HepG2 (cell line): ENCODE measurements around the gene DUS1L. TPM values are rescaled to one million over a fixed set of nuclear protein-coding genes. Genes with fewer than 3 reads are reported as not detected.
A peak's percentile ranks its signal among the peaks of the same experiment; 100 is the strongest.

ENCODE experiments used
- GATAD2A ChIP-seq: IDR thresholded peaks from 2 replicates; pipeline ENCODE4 v1.6.1; 2016
- JDP2 ChIP-seq: sonication (generic); formaldehyde crosslinking; IDR thresholded peaks from 2 replicates; pipeline ENCODE4 v1.8.1; 2022; ENCODE audit warnings: missing genetic modification reagents, borderline replicate concordance
- KLF16 ChIP-seq, 2 experiments: sonication (generic) in 1 of 2; formaldehyde crosslinking in 1 of 2; IDR thresholded peaks; 2 replicates each; pipeline versions ENCODE4 v1.6.1 to v1.8.0; 2016 to 2023; ENCODE audit warnings: missing genetic modification reagents in 2 of 2, missing compliant biosample characterization in 1 of 2
- PAF1 ChIP-seq: IDR thresholded peaks from 2 replicates; pipeline ENCODE4 v1.6.1; 2016; ENCODE audit warnings: missing genetic modification reagents, missing compliant biosample characterization
- PTBP1 ChIP-seq: fragments of 200-400 bp; formaldehyde crosslinking; IDR thresholded peaks from 2 replicates; pipeline ENCODE4 v1.6.1; 2018; ENCODE audit warnings: low read length, low read depth; ENCODE audit not compliant: poor library complexity, severe bottlenecking
- SETDB1 ChIP-seq: sonication (generic); formaldehyde crosslinking; IDR thresholded peaks from 2 replicates; pipeline ENCODE4 v1.5.1; 2020; ENCODE audit warnings: missing genetic modification reagents, mild to moderate bottlenecking, borderline replicate concordance
- SIN3B ChIP-seq: fragments of 150-350 bp; IDR thresholded peaks from 2 replicates; pipeline ENCODE4 v1.6.1; 2014; ENCODE audit warnings: low read length
- SKIL ChIP-seq: sonication (generic); formaldehyde crosslinking; IDR thresholded peaks from 2 replicates; pipeline ENCODE4 v1.8.0; 2022; ENCODE audit warnings: missing genetic modification reagents, mild to moderate bottlenecking, moderate library complexity, borderline replicate concordance
- SOX5 ChIP-seq: IDR thresholded peaks from 2 replicates; pipeline ENCODE4 v1.6.1; 2016; ENCODE audit warnings: borderline replicate concordance
- SRF ChIP-seq: IDR thresholded peaks from 2 replicates; pipeline ENCODE4 v1.6.1; 2011; ENCODE audit warnings: mild to moderate bottlenecking, low read depth, low read length, moderate library complexity
- SUZ12 ChIP-seq: fragments of 150-350 bp; IDR thresholded peaks from 2 replicates; pipeline ENCODE4 v1.6.1; 2014; ENCODE audit warnings: low read depth, low read length
- TCF7 ChIP-seq: sonication (generic); IDR thresholded peaks from 2 replicates; pipeline ENCODE4 v1.6.1; 2016; ENCODE audit warnings: antibody characterized with exemption, low read depth
- XBP1 ChIP-seq: sonication (generic); formaldehyde crosslinking; IDR thresholded peaks from 2 replicates; pipeline ENCODE4 v1.5.0; 2020; ENCODE audit warnings: missing genetic modification reagents
- ZBTB7A ChIP-seq: sonication (generic); formaldehyde crosslinking; IDR thresholded peaks from 2 replicates; pipeline ENCODE4 v1.8.0; 2022; ENCODE audit warnings: mild to moderate bottlenecking, missing genetic modification reagents
- ZFP41 ChIP-seq: sonication (generic); formaldehyde crosslinking; IDR thresholded peaks from 2 replicates; pipeline ENCODE4 v1.4.0; 2020; ENCODE audit warnings: mild to moderate bottlenecking, missing genetic modification reagents, borderline replicate concordance
- ZNF292 ChIP-seq: sonication (generic); formaldehyde crosslinking; IDR thresholded peaks from 2 replicates; pipeline ENCODE4 v1.8.1; 2022; ENCODE audit warnings: mild to moderate bottlenecking, low read depth, missing genetic modification reagents, borderline replicate concordance
- ZNF362 ChIP-seq: sonication (generic); formaldehyde crosslinking; IDR thresholded peaks from 2 replicates; pipeline ENCODE4 v1.4.0; 2020; ENCODE audit warnings: missing genetic modification reagents, mild to moderate bottlenecking, borderline replicate concordance
- ZNF510 ChIP-seq: sonication (generic); formaldehyde crosslinking; IDR thresholded peaks from 2 replicates; pipeline ENCODE4 v1.4.0; 2020; ENCODE audit warnings: low read depth, mild to moderate bottlenecking, missing genetic modification reagents
- polyA plus RNA-seq, 8 experiments: library from polyadenylated mRNA; depleted of rRNA in 3 of 8; stranded (reverse) in 7 of 8; unstranded in 1 of 8; fragments of >200 nt; fragmentation: Illumina TruSeq in 4 of 8; extraction: Trizol in 4 of 8; gene quantifications; 2 replicates each; pipeline versions ENCODE4 v1.2.1 to v1.2.3, GENCODE V29; 2011 to 2016; ENCODE audit warnings: low read depth in 4 of 8, missing spikeins in 1 of 8, mixed read lengths in 1 of 8; ENCODE audit not compliant: insufficient read depth in 1 of 8
- total RNA-seq, 5 experiments: library from RNA; depleted of rRNA; stranded (reverse); fragments of >200 nt; fragmentation: Illumina TruSeq; extraction: Trizol; gene quantifications; 2 replicates each; pipeline ENCODE4 v1.2.3, GENCODE V29; 2016; ENCODE audit warnings: low read depth in 1 of 5
- TF ChIP-seq, protein P1 (sequence below): sonication (generic); formaldehyde crosslinking; conservative IDR thresholded peaks from 2 replicates; pipeline ENCODE4 v1.8.1; 2023; ENCODE audit warnings: missing genetic modification reagents
- TF ChIP-seq, protein P2 (sequence below): sonication (generic); formaldehyde crosslinking; IDR thresholded peaks from 2 replicates; pipeline ENCODE4 v1.4.0; 2020; ENCODE audit warnings: mild to moderate bottlenecking, missing genetic modification reagents
- TF ChIP-seq, protein P3 (sequence below): sonication (generic); formaldehyde crosslinking; IDR thresholded peaks from 2 replicates; pipeline ENCODE4 v1.4.0; 2020; ENCODE audit warnings: missing genetic modification reagents

DUS1L gene
- total and polyA plus RNA-seq, 2 of the 13 experiments (the other 11 are each of a cell fraction or from before 2014, with no cell fraction given) = 81.0 to 109 TPM

DNA sequence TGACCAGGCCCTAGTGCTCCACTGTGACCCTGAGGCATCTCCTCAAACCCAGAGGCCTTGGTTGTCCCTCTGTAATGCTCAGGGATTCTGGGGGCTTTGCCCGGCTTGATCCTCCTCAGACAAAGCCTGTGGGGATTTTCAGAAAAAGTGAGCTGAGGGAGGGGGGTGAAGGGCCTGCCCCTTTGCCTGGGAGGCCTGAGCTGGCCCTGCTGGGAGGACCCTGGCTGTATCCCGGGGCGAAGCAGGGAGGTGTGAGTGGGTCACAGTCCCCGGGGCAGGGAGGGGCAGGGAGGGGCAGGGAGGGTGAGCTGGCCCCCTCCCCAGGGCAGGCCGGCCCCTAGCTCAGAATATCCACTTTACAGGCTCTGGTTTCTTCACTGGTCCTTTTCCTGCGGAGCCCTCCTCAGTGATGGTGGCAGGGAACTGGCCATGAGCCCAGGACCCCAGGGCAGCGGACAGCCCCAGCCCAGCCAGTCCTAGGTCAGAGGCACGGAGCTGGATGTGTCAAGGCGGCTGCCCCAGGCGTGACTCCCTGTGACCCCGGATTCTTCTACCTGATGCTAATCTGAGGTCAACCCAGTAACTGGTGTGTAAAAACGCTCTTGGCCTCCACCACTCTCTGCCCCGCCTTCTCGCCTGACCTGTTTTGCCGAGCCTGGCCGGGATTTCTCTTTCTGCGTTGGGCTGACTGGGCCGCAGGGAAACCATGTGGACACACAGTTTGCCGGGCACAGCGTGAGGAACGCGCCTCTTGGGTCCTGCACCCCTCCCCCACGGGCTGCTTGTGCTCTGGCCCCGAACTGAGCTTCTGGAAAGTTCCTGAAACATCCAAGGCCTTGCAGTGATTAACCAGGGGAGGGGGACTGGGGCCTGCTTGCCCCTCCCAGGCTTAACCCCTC is 38.2 kb upstream of the DUS1L start (continued):
- TF ChIP-seq, protein P1, sequence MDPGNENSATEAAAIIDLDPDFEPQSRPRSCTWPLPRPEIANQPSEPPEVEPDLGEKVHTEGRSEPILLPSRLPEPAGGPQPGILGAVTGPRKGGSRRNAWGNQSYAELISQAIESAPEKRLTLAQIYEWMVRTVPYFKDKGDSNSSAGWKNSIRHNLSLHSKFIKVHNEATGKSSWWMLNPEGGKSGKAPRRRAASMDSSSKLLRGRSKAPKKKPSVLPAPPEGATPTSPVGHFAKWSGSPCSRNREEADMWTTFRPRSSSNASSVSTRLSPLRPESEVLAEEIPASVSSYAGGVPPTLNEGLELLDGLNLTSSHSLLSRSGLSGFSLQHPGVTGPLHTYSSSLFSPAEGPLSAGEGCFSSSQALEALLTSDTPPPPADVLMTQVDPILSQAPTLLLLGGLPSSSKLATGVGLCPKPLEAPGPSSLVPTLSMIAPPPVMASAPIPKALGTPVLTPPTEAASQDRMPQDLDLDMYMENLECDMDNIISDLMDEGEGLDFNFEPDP (CRISPR knock-in tag) = no peak
- TF ChIP-seq ZNF292 (CRISPR knock-in tag) = peak; percentile 62; the same call in 1 of the 2 replicates
- peak; percentile 75 for TF ChIP-seq ZBTB7A (CRISPR knock-in tag)
- TF ChIP-seq TCF7 = no peak
- TF ChIP-seq SETDB1 (CRISPR knock-in tag) = no peak
- TF ChIP-seq, protein P2, sequence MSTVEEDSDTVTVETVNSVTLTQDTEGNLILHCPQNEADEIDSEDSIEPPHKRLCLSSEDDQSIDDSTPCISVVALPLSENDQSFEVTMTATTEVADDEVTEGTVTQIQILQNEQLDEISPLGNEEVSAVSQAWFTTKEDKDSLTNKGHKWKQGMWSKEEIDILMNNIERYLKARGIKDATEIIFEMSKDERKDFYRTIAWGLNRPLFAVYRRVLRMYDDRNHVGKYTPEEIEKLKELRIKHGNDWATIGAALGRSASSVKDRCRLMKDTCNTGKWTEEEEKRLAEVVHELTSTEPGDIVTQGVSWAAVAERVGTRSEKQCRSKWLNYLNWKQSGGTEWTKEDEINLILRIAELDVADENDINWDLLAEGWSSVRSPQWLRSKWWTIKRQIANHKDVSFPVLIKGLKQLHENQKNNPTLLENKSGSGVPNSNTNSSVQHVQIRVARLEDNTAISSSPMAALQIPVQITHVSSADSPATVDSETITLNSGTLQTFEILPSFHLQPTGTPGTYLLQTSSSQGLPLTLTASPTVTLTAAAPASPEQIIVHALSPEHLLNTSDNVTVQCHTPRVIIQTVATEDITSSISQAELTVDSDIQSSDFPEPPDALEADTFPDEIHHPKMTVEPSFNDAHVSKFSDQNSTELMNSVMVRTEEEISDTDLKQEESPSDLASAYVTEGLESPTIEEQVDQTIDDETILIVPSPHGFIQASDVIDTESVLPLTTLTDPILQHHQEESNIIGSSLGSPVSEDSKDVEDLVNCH (CRISPR knock-in tag) = no peak
- peak; percentile 89 for TF ChIP-seq GATAD2A (CRISPR knock-in tag)
- TF ChIP-seq SUZ12 = no peak
- TF ChIP-seq KLF16 (CRISPR knock-in tag; IDR thresholded peaks at IDR 0.05) = peak in 1 of 2 experiments; percentile 77; a peak in 2 of 4 replicates
- TF ChIP-seq SKIL = peak; percentile 88
- no peak for TF ChIP-seq XBP1 (CRISPR knock-in tag)
- TF ChIP-seq SRF = no peak
- peak; percentile 47; the same call in 1 of the 2 replicates for TF ChIP-seq ZNF362
- TF ChIP-seq, protein P3, sequence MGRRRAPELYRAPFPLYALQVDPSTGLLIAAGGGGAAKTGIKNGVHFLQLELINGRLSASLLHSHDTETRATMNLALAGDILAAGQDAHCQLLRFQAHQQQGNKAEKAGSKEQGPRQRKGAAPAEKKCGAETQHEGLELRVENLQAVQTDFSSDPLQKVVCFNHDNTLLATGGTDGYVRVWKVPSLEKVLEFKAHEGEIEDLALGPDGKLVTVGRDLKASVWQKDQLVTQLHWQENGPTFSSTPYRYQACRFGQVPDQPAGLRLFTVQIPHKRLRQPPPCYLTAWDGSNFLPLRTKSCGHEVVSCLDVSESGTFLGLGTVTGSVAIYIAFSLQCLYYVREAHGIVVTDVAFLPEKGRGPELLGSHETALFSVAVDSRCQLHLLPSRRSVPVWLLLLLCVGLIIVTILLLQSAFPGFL = 0 out of 2 replicates have a peak, but pooled peaks have one; percentile 4
- no peak for TF ChIP-seq ZFP41
- TF ChIP-seq ZNF510 = no peak
- peak; percentile 87; the same call in 1 of the 2 replicates for TF ChIP-seq SOX5 (CRISPR knock-in tag)
- no peak for TF ChIP-seq PAF1
- TF ChIP-seq PTBP1 = no peak
- TF ChIP-seq SIN3B = peak; percentile 16; the same call in 1 of the 2 replicates
- TF ChIP-seq JDP2 (CRISPR knock-in tag) = no peak
